OCI-LY3 (cell line): ENCODE data around the gene TEC.

Experiments used
- EZH2phosphoT487 ChIP-seq: fragments of 200-600 bp; shearing (Covaris generic); IDR thresholded peaks from 2 replicates; pipeline ENCODE4 v1.6.1; 2018; ENCODE audit warnings: antibody characterized with exemption, mixed run types, low read depth
- TF ChIP-seq, protein P1 (sequence below): fragments of 200-600, 300-600 bp; sonication (generic); IDR thresholded peaks from 2 replicates; pipeline ENCODE4 v1.5.1; 2014; ENCODE audit warnings: antibody characterized with exemption, low read length, low read depth

DNA sequence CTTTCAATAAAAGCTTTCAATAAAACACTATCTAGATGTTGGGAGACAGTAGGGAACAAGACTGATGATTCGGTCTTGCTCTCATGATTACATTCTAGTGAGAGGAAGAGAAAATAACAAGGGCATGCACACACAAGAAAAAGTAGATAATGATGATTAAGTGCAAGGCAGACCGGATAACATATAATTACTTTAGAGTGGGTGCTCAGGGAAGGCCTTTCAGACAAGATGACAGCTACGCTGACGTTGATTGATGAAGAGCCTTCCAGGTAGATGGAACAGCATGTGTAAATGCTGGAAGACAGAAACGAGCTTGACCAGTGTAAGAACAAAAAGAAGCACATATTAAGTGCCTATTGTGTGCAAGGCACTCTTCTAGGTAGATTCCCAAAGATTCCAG is 179.0 kb downstream of the TEC start:
- TF ChIP-seq, protein P1, sequence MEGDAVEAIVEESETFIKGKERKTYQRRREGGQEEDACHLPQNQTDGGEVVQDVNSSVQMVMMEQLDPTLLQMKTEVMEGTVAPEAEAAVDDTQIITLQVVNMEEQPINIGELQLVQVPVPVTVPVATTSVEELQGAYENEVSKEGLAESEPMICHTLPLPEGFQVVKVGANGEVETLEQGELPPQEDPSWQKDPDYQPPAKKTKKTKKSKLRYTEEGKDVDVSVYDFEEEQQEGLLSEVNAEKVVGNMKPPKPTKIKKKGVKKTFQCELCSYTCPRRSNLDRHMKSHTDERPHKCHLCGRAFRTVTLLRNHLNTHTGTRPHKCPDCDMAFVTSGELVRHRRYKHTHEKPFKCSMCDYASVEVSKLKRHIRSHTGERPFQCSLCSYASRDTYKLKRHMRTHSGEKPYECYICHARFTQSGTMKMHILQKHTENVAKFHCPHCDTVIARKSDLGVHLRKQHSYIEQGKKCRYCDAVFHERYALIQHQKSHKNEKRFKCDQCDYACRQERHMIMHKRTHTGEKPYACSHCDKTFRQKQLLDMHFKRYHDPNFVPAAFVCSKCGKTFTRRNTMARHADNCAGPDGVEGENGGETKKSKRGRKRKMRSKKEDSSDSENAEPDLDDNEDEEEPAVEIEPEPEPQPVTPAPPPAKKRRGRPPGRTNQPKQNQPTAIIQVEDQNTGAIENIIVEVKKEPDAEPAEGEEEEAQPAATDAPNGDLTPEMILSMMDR, result no peak
- no peak for TF ChIP-seq EZH2phosphoT487
